Measurements from ENCODE around the gene WDR82. TPM values are rescaled to one million over a fixed set of nuclear protein-coding genes. Genes with fewer than 3 reads are reported as not detected.

Gene WDR82
- total RNA-seq, 1 experiment from 2014 or later, result 37.9 TPM

DNA sequence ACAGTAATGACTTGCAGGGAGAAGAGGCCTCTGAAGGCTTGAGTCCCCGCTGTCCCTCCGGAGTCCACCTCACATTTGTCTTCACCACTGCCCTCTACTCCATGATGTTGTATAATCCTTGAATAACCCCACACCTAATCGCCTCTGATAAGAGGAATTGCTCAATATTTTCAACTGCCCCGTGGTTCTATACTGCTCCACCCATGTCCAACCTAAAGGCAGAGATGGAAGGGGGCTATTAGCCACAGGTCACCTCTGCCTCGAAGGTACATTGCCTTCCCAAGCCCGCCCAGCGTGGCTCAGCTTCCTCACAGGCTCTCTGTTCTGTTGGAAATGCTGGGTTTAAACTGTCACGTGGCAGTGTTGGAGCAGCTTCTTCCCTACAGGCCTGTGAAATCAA, 65.4 kb downstream of the WDR82 start:
- DNase-seq (ENCODE audit: extremely low read depth, low read depth), result no peak

DNA sequence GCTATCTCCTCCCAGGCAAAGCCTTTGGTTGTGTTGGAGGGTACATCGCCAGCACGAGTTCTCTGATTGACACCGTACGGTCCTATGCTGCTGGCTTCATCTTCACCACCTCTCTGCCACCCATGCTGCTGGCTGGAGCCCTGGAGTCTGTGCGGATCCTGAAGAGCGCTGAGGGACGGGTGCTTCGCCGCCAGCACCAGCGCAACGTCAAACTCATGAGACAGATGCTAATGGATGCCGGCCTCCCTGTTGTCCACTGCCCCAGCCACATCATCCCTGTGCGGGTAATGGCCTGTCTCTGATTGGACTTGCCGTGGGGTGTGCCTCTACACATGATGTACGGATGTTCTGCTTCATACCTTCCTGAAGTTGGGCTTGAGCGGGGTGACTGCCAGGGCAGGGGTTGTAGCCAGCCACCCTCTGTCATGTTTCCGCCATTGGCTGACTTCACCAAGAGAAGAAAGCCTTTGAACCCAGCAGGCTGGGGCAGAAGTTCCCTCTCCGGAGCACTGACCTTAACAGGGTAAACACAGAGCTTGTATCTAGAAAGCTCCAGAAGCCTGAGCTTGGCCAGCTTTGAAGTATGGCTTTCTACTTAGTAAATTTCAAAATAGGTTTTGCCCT, 67.1 kb downstream of the WDR82 start:
- no peak for DNase-seq (ENCODE audit: extremely low read depth, low read depth)

DNA sequence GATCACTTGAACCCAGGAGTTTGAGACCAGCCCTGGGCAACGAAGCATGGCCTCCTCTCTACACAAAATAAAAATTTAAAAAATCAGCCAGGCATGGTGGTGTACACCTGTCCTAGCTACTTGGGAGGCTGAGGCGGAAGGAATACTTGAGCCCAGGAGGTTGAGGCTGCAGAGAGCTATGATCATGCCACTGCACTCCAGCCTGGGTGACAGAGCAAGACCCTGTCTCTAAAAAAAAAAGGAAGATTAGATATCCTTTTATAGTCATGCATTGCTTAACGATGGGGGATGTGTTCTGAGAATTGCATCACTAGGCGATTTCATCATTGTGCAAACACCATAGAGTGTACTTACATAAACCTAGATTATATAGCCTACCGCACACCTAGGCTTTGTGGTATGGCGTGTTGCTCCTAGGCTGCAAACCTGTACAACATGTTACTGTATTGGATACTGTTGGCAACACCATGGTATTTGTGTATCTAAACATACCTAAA, 67.9 kb downstream of the WDR82 start:
- DNase-seq (ENCODE audit: extremely low read depth, low read depth), result no peak

DNA sequence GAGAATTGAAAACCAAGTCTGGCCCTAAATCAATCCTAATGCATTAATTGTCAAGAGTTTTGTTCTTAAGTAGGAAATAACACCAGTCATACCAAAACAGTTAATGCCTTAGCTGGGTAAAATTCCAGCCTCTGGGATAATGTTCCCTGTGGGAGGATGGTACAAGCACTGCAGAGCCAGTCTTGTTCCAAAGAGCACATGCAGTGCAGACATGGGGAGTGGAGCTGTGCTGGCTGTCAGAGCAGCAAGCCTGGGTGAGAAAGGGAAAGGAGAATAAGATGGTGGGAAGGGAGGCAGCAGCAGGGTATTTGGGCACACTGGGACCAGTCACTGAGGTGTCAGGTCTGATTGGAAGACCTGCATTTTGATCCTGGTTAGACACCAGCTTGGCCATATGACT, 68.4 kb downstream of the WDR82 start:
- no peak for DNase-seq (ENCODE audit: extremely low read depth, low read depth)

DNA sequence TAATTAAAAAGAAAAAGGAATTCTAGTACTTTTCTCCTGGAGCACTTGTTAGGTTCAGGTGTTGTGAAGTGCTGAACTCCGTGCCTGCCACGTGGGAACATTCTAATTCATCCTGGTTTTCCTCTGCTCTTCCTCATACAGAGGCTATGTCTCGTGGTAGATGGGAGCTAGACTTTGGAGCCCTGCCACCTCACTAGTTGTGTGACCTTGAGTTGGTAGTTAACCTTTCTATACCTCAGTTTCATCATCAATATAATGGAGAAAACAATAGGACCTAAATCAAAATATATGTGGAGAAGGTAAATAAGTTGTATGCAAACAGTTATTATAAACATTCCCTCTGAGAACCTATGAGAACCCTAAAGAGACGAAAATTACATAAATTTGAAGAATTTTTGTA, 69.9 kb downstream of the WDR82 start:
- no peak for DNase-seq (ENCODE audit: extremely low read depth, low read depth)

DNA sequence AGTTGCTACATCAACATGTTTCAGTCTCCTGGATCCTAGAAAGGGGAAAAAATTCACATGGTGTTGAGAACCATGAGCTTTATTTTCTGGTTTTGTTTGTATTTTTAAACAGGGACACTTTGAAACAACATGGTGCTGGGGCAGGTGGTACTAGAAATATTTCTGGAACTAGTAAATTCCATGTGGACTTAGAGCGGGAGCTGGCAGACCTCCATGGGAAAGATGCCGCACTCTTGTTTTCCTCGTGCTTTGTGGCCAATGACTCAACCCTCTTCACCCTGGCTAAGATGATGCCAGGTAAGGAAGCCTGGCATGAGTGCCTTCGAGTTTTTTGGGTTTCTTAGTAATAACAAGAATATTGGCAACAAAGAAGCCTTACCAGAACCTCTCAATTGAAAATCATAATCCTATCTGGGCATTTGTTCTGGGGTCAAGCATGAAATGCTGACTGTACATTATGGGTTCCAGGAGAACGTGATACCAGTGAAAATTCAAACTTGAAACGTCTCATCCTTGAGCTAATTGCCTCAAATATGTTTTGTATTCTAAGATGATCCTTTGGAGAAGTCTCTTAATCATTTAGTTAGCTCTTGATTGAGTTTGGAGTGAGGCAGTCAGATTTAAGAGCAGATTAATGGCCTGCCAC, 72.6 kb downstream of the WDR82 start:
- DNase-seq (ENCODE audit: extremely low read depth, low read depth), result no peak

Small RNAs within 50 kb of the gene (small RNA-seq; reads per million reads assigned to genes)
- gene MIR135A1, result 0 reads per million in 2 experiments
- gene MIRLET7G, result 37.0 to 871 reads per million in 2 experiments

Other genes with a start within 250 kb of the WDR82 start
- gene DUSP7, start 222.1 kb downstream of the WDR82 start, total RNA-seq (2014; rRNA removed; shearing (Covaris generic)), result 10.9 and 11.3 TPM in 2 replicates
- 10.7 and 11.0 TPM in 2 replicates for gene POC1A, start 124.2 kb downstream of the WDR82 start, total RNA-seq (2014; rRNA removed; shearing (Covaris generic))
- gene ALAS1, start 80.5 kb downstream of the WDR82 start, total RNA-seq (2014; rRNA removed; shearing (Covaris generic)), result 54.6 and 56.3 TPM in 2 replicates
- not detected in 2 replicates for gene TLR9, start 53.0 kb downstream of the WDR82 start, total RNA-seq (2014; rRNA removed; shearing (Covaris generic))
- gene TWF2, start 39.5 kb downstream of the WDR82 start, total RNA-seq (2014; rRNA removed; shearing (Covaris generic)), result 26.6 and 29.3 TPM in 2 replicates
- 11.1 and 13.9 TPM in 2 replicates for gene PPM1M, start 32.9 kb downstream of the WDR82 start, total RNA-seq (2014; rRNA removed; shearing (Covaris generic))
- 4.0 and 4.8 TPM in 2 replicates for gene GLYCTK, start 9.2 kb upstream of the WDR82 start, total RNA-seq (2014; rRNA removed; shearing (Covaris generic))
- 3.3 and 3.9 TPM in 2 replicates for gene DNAH1, start 37.7 kb upstream of the WDR82 start, total RNA-seq (2014; rRNA removed; shearing (Covaris generic))
- 42.4 and 50.7 TPM in 2 replicates for gene BAP1, start 131.4 kb upstream of the WDR82 start, total RNA-seq (2014; rRNA removed; shearing (Covaris generic))
- gene PHF7, start 132.0 kb upstream of the WDR82 start, total RNA-seq (2014; rRNA removed; shearing (Covaris generic)), result 5.5 and 7.7 TPM in 2 replicates
- gene SEMA3G, start 166.5 kb upstream of the WDR82 start, total RNA-seq (2014; rRNA removed; shearing (Covaris generic)), result 0.10 and 0.35 TPM in 2 replicates
- 0.30 TPM in 1 of 2 replicates, not detected in the other for gene TNNC1, start 175.4 kb upstream of the WDR82 start, total RNA-seq (2014; rRNA removed; shearing (Covaris generic))
- 18.4 and 19.7 TPM in 2 replicates for gene NISCH, start 177.0 kb upstream of the WDR82 start, total RNA-seq (2014; rRNA removed; shearing (Covaris generic))
- not detected in 2 replicates for gene STAB1, start 216.7 kb upstream of the WDR82 start, total RNA-seq (2014; rRNA removed; shearing (Covaris generic))